Duodenal mucosa (tissue), 2 donors: Measurements from ENCODE around the gene MICAL3.

Experiments
- H3K27ac ChIP-seq: one replicate; pipeline ENCODE4 v1.7.0; 2013; ENCODE audit warnings: low read depth, low read length
- H3K27me3 ChIP-seq, 2 donors: one replicate each; pipeline ENCODE4 v1.7.0; 2013; ENCODE audit warnings: low read length in 2 of 2, control low read depth in 1 of 2; ENCODE audit not compliant: insufficient read depth in 2 of 2, control insufficient read depth in 1 of 2
- H3K36me3 ChIP-seq, 2 donors: one replicate each; pipeline ENCODE4 v1.7.0; 2013; ENCODE audit warnings: low read length in 2 of 2, control low read depth in 1 of 2; ENCODE audit not compliant: insufficient read depth in 2 of 2, control insufficient read depth in 1 of 2
- H3K4me1 ChIP-seq, 2 donors: one replicate each; pipeline ENCODE4 v1.7.0; 2013; ENCODE audit warnings: low read length in 2 of 2, control low read depth in 1 of 2; ENCODE audit not compliant: insufficient read depth in 2 of 2, control insufficient read depth in 1 of 2
- H3K4me3 ChIP-seq, 2 donors: one replicate each; pipeline ENCODE4 v1.7.0; 2013; ENCODE audit warnings: low read length in 2 of 2, low read depth in 1 of 2
- H3K9ac ChIP-seq, 2 donors: one replicate each; pipeline ENCODE4 v1.7.0; 2013; ENCODE audit warnings: low read length in 2 of 2, low read depth in 1 of 2
- H3K9me3 ChIP-seq, 2 donors: one replicate each; pipeline ENCODE4 v1.7.0; 2013; ENCODE audit warnings: low read length in 2 of 2, control low read depth in 1 of 2; ENCODE audit not compliant: control insufficient read depth in 1 of 2

MICAL3 gene

DNA sequence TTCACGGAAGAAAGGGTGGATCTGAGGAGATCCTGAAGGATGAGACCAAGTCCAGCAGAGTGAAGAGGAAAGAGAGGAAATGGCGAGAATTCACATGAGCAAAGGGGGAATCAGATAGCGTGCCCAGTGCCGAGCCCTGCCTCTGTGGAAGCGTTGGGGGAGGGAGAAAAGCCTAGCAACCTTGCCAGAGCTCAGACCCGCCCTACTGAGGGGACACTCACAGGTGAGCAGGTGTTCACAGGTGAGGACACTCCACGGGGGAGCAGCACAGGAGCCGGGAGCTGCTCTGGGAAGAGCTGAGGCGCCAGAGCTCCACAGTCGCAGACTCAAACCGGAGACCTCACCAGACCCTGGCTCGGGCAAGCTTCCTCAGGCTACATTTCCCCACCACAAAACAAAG lies 56.2 kb downstream of the MICAL3 start:
- Histone ChIP-seq H3K36me3 (no peaks in the 10 kb centered on the region), H3K4me1 (peaks cover 14 to 17% of the 10 kb centered on the region in 2 donors), H3K27ac (no peak overlapping the region), H3K9ac (no peak overlapping the region), H3K4me3 (no peak overlapping the region), H3K9me3 (no peaks in the 10 kb centered on the region), H3K27me3 (no peaks in the 10 kb centered on the region)

DNA sequence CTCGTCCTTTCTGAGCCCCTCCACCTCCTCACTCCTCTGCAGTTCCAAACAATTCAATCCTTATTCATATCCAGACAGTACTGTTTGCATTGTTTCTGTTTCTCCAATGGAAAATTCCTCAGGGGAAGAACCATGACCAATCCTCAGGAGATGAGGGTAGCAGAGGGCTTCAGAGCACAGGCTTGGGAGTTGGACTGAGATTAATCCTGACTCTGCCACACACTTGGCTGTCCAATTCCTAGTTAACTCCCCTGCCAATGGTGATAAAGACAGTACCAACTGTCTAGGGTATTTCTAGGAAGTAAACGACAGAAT lies 58.0 kb downstream of the MICAL3 start:
- H3K4me1 ChIP-seq, result peaks cover 0 to 8% of the 10 kb centered on the region in 2 donors
- H3K9ac ChIP-seq, result no peak overlapping the region

DNA sequence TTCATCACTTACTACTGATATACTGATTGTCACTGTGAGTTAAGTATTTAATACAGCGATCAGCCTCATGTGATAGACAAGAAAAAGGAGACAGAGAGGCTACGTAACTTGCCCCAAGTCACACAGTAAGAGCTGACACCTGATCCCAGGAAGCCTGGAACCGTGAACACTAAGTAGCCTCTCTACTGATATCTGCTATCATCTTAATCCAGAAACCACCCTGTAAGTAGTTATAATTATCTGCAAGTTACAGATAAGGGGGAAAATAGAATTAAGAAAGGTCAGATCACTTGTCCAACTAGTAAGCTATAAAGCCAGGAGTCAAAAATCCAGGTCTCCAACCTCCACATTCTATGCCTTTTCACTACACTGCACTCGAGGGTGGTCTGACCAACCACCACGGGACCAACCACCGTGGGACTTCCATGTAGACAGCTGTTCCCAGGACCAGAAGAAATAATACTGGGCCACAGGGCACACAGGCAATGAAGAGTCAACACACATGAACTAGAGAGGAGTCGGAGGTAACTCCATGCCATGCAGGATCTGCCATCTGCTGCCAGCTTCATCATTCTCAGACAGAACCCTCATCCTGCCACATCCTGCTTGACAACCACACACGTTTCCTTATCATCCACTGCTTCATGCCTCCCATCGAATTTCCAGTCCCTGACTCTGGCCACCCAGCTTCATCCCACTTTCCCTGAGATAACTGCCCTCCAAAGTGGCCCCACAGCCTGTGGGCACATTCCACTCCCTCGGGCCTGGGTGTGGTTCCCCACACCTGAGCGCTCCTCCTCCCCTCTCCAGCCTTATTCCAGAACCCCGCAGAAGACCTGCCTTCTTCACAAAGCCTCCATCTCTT lies 58.6 kb downstream of the MICAL3 start:
- Histone ChIP-seq H3K27ac (no peak overlapping the region), H3K9me3 (no peaks in the 10 kb centered on the region), H3K27me3 (no peaks in the 10 kb centered on the region), H3K4me1 (peaks cover 0 to 8% of the 10 kb centered on the region in 2 donors), H3K36me3 (no peaks in the 10 kb centered on the region), H3K9ac (no peak overlapping the region), H3K4me3 (no peak overlapping the region)

More for the DNA sequence above, 58.0 kb downstream of the MICAL3 start:
- Histone ChIP-seq H3K4me3 (no peak overlapping the region), H3K27me3 (no peaks in the 10 kb centered on the region), H3K9me3 (no peaks in the 10 kb centered on the region), H3K36me3 (no peaks in the 10 kb centered on the region), H3K27ac (no peak overlapping the region)

DNA sequence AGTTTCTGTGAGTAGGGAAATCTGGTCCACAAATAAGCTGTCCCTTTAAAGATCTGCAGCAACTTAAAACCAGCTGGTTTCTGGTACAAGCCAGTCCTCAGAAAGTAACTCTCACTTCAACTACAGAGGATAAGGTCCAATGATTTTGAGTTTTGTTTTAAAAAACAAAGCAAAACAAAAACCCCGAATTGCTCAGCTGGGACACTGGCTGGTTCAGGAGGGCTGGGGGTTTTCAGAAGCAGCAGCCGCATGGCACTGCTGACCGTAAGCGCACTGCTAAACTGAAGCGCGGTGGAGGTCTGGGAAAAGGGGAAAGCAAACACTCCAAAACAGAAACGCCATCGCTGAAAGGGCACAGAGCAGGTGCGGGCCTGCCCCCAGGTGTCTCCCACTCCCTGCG lies 59.7 kb downstream of the MICAL3 start:
- Histone ChIP-seq H3K4me3 (no peak overlapping the region), H3K27me3 (no peaks in the 10 kb centered on the region), H3K27ac (no peak overlapping the region), H3K9me3 (no peaks in the 10 kb centered on the region), H3K36me3 (no peaks in the 10 kb centered on the region), H3K4me1 (peaks cover 0 to 8% of the 10 kb centered on the region in 2 donors), H3K9ac (no peak overlapping the region)

DNA sequence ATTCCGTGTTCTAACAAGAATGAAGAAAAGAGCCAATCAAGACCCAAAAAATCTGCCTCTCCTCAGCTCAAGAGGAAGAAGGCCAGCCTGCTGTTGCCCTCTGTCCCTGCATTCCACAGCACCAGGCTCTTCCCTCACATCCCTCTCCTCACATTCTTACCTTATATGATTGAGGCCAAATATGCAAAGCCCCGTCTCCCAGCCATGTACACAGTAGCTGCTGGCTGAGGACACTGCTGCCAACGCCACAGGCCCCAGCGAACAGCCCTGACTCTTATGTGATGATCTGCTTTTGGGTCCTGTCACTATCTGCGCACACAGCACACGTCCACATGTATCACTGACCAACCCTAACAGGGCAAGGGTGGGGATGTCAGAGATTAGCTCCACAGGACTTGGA lies 60.2 kb downstream of the MICAL3 start:
- H3K4me1 ChIP-seq, result peaks cover 0 to 8% of the 10 kb centered on the region in 2 donors
- H3K9me3 ChIP-seq, result no peaks in the 10 kb centered on the region
- no peaks in the 10 kb centered on the region for H3K36me3 ChIP-seq
- no peaks in the 10 kb centered on the region for H3K27me3 ChIP-seq
- H3K9ac ChIP-seq, result no peak overlapping the region
- H3K27ac ChIP-seq, result no peak overlapping the region
- no peak overlapping the region for H3K4me3 ChIP-seq

DNA sequence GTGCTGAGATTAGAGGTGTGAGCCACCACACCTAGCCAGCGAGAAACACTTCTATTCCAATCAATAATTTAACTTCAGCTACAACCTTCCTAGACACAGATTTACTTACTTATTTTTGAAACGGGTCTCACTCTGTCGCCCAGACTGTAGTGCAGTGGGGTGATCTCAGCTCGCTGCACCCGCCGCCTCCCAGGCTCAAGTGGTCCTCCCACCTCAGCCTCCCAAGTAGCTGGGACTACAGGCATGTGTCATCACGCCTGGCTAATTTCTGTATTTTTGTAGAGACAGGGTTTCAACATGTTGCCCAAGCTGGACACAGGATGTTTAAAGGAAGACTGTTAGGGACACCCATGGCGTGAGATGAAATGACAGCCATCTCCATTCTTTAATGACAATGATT lies 61.3 kb downstream of the MICAL3 start:
- H3K27ac ChIP-seq, result no peak overlapping the region
- H3K4me1 ChIP-seq, result peaks cover 0 to 8% of the 10 kb centered on the region in 2 donors
- no peak overlapping the region for H3K9ac ChIP-seq
- H3K27me3 ChIP-seq, result no peaks in the 10 kb centered on the region
- H3K36me3 ChIP-seq, result no peaks in the 10 kb centered on the region
- H3K9me3 ChIP-seq, result no peaks in the 10 kb centered on the region
- no peak overlapping the region for H3K4me3 ChIP-seq

DNA sequence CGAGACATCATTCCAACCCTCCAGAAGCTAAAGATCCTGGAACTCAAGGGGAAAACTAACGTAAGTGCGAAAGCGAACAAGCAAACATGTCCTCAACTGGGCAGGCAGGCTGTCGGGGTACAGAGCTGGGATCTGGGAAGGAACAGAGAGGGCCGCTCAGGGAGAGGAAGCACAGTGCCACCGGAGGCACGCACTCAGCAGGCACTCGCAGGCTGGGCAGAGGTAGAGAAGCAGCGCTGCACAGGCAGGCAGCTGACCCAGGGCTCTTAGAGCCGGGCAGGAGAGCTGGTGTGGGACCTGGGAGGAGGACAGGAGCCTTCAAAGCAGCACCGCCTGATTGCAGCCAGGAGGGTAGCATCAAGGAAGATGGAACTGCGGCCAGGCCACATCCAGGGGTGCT lies 62.2 kb downstream of the MICAL3 start:
- peaks cover 0 to 8% of the 10 kb centered on the region in 2 donors for H3K4me1 ChIP-seq
- H3K9ac ChIP-seq, result no peak overlapping the region
- no peaks in the 10 kb centered on the region for H3K9me3 ChIP-seq
- H3K36me3 ChIP-seq, result no peaks in the 10 kb centered on the region
- H3K27me3 ChIP-seq, result no peaks in the 10 kb centered on the region
- no peak overlapping the region for H3K4me3 ChIP-seq
- H3K27ac ChIP-seq, result no peak overlapping the region

DNA sequence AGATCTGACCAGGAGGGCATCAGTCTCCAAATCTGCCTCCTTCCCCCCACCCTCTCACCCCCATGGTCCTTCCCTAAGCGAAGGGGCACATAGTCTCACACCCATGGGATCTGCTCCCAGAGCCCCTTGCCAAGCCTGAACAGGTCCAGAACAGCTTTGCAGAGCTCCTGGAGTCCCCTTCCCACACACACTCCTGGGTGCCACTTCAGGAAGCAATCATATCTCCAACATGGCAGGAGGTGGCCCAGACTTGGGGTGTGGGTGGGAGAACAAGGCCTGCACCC lies 63.0 kb downstream of the MICAL3 start:
- Histone ChIP-seq H3K27ac (no peak overlapping the region), H3K27me3 (no peaks in the 10 kb centered on the region), H3K36me3 (no peaks in the 10 kb centered on the region), H3K9me3 (no peaks in the 10 kb centered on the region), H3K9ac (no peak overlapping the region), H3K4me1 (peaks cover 0 to 8% of the 10 kb centered on the region in 2 donors), H3K4me3 (no peak overlapping the region)

DNA sequence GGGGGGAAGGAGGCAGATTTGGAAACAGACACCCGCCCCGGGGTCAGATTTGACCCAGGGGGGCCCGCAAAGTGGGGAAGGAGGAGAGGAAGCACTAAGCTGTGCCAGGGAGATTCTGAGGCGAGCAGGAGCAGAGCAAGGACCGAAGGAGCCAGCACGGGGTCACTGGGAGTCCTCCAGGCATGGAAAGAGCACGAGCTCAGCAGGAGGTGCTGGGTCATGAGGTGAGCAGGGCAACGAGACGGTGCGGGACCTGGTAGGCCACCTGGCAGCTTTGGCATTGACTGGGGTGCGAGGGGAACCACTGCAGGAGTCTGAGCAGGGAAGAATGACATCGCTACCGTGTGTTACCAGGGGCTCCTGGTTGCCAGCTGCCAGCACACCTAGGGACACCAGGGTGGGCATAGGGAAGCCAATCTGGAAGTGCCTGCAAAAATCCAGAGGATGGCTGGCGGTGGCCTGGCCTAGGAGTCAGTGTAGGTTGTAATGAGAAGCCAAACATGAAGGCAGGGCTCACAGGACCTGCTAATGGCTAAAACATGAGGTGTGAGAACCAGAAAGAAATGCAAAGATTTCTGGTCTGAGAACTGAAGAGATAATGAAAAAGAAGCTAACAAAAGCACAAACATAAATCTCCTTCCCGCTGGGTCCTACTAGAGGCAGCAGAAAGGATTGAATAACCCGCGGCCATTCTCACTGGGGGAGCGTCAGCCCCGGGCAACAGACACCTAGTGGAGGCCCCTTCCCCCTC lies 63.5 kb downstream of the MICAL3 start:
- no peak overlapping the region for H3K27ac ChIP-seq
- peaks cover 0 to 5% of the 10 kb centered on the region in 2 donors for H3K4me1 ChIP-seq
- no peaks in the 10 kb centered on the region for H3K27me3 ChIP-seq
- H3K9ac ChIP-seq, result no peak overlapping the region
- H3K36me3 ChIP-seq, result no peaks in the 10 kb centered on the region
- no peak overlapping the region for H3K4me3 ChIP-seq
- no peaks in the 10 kb centered on the region for H3K9me3 ChIP-seq

DNA sequence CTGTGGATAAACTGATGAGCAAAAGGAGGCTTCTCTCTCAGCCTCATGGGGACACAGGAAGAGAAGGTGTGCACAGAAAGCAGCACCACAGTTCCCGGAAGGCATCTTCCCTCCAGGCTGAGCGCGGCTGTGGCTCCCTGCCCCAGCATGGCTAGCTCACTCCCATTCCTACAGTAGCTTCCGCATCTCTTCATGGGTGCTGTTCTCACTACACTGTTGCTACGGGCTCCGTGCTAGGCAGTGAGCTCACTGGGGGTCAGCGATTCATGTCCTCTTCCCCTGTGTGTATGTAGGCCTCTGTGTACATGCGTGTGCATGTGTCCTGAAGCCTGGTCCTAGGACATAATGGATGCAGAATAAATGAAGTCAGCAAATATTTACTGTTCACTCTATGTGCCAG lies 64.3 kb downstream of the MICAL3 start:
- Histone ChIP-seq H3K36me3 (no peaks in the 10 kb centered on the region), H3K9ac (no peak overlapping the region), H3K4me1 (peaks cover 0 to 3% of the 10 kb centered on the region in 2 donors), H3K27me3 (no peaks in the 10 kb centered on the region), H3K27ac (no peak overlapping the region), H3K9me3 (no peaks in the 10 kb centered on the region), H3K4me3 (no peak overlapping the region)
